Measurements from ENCODE around the gene SCRN2.

The SCRN2 gene

GRCh38 chr17:47801906-47802305, 39.2 kb downstream of the SCRN2 start:
- no peak for TF ChIP-seq CTCF (IDR thresholded peaks at IDR 0.05; ENCODE audit: unreplicated experiment in 3 of 3)
- no peak overlapping the region for H3K4me3 Mint-ChIP-seq
- peaks cover 10% of the 10 kb centered on the region for H3K4me1 Mint-ChIP-seq
- peaks cover 42% of the 10 kb centered on the region for H3K27me3 Mint-ChIP-seq (ENCODE audit: low read depth)
- no peaks in the 10 kb centered on the region for H3K9me3 Mint-ChIP-seq
- H3K36me3 Mint-ChIP-seq (ENCODE audit: low read depth) = no peaks in the 10 kb centered on the region
- no peak overlapping the region for H3K27ac Mint-ChIP-seq

GRCh38 chr17:47801176-47801765, 39.8 kb downstream of the SCRN2 start:
- H3K4me1 Mint-ChIP-seq = peaks cover 10% of the 10 kb centered on the region
- no peak for TF ChIP-seq CTCF (IDR thresholded peaks at IDR 0.05; ENCODE audit: unreplicated experiment in 3 of 3)
- no peak overlapping the region for H3K27ac Mint-ChIP-seq
- H3K9me3 Mint-ChIP-seq = no peaks in the 10 kb centered on the region
- H3K4me3 Mint-ChIP-seq = no peak overlapping the region
- no peaks in the 10 kb centered on the region for H3K36me3 Mint-ChIP-seq (ENCODE audit: low read depth)
- H3K27me3 Mint-ChIP-seq (ENCODE audit: low read depth) = peaks cover 42% of the 10 kb centered on the region

GRCh38 chr17:47800686-47801085, 40.4 kb downstream of the SCRN2 start:
- H3K4me3 Mint-ChIP-seq = no peak overlapping the region
- H3K4me1 Mint-ChIP-seq = peaks cover 5% of the 10 kb centered on the region
- peaks cover 47% of the 10 kb centered on the region for H3K27me3 Mint-ChIP-seq (ENCODE audit: low read depth)
- no peaks in the 10 kb centered on the region for H3K36me3 Mint-ChIP-seq (ENCODE audit: low read depth)
- H3K9me3 Mint-ChIP-seq = no peaks in the 10 kb centered on the region
- no peak for TF ChIP-seq CTCF (IDR thresholded peaks at IDR 0.05; ENCODE audit: unreplicated experiment in 3 of 3)
- H3K27ac Mint-ChIP-seq = no peak overlapping the region

GRCh38 chr17:47797797-47798196, 43.3 kb downstream of the SCRN2 start:
- no peaks in the 10 kb centered on the region for H3K9me3 Mint-ChIP-seq
- H3K36me3 Mint-ChIP-seq (ENCODE audit: low read depth) = no peaks in the 10 kb centered on the region
- H3K27ac Mint-ChIP-seq = no peak overlapping the region
- H3K4me1 Mint-ChIP-seq = no peaks in the 10 kb centered on the region
- H3K27me3 Mint-ChIP-seq (ENCODE audit: low read depth) = peaks cover 57% of the 10 kb centered on the region
- no peak for TF ChIP-seq CTCF (IDR thresholded peaks at IDR 0.05; ENCODE audit: unreplicated experiment in 3 of 3)
- no peak overlapping the region for H3K4me3 Mint-ChIP-seq

- Mint-ChIP-seq H3K4me3 (no peak overlapping the region), H3K36me3 (ENCODE audit: low read depth) (no peaks in the 10 kb centered on the region), H3K4me1 (no peaks in the 10 kb centered on the region), H3K27ac (no peak overlapping the region), H3K27me3 (ENCODE audit: low read depth) (peaks cover 87% of the 10 kb centered on the region), H3K9me3 (no peaks in the 10 kb centered on the region)
- TF ChIP-seq CTCF (IDR thresholded peaks at IDR 0.05; ENCODE audit: unreplicated experiment in 3 of 3) = no peak
Observed at GRCh38 chr17:47792979-47793378, 48.1 kb downstream of the SCRN2 start.

- Mint-ChIP-seq H3K27ac (no peak overlapping the region), H3K4me1 (no peaks in the 10 kb centered on the region), H3K9me3 (no peaks in the 10 kb centered on the region), H3K27me3 (ENCODE audit: low read depth) (peaks cover 87% of the 10 kb centered on the region), H3K36me3 (ENCODE audit: low read depth) (no peaks in the 10 kb centered on the region), H3K4me3 (no peak overlapping the region)
- no peak for TF ChIP-seq CTCF (IDR thresholded peaks at IDR 0.05; ENCODE audit: unreplicated experiment in 3 of 3)
Observed at GRCh38 chr17:47792457-47792856, 48.6 kb downstream of the SCRN2 start.

Data from nephron (organoid).